CD14-positive monocyte (primary cell): ENCODE measurements around the gene RUFY1. TPM values are rescaled to one million over a fixed set of nuclear protein-coding genes. Genes with fewer than 3 reads are reported as not detected.

ENCODE experiments used
- DNase-seq, 3 donors: peaks; one replicate each; pipeline ENCODE4 v3.0.0-alpha.2; 2011 to 2022
- H2AFZ ChIP-seq: 2 replicates; pipeline ENCODE4 v1.6.0; 2012; ENCODE audit warnings: mild to moderate bottlenecking, low read depth, low read length, inconsistent platforms; ENCODE audit not compliant: insufficient read depth, poor library complexity, severe bottlenecking
- H3K27ac ChIP-seq, 2 donors: 1 replicate in 1 of 2; 2 replicates in 1 of 2; pipeline ENCODE4 v1.5.1; 2012 to 2013; ENCODE audit warnings: low read length in 2 of 2, control low read depth in 1 of 2, inconsistent platforms in 1 of 2, low read depth in 1 of 2, mild to moderate bottlenecking in 1 of 2
- H3K27me3 ChIP-seq, 2 donors: one replicate each; pipeline versions ENCODE4 v1.6.0 to v1.6.1; 2011 to 2013; ENCODE audit warnings: low read length in 2 of 2; ENCODE audit not compliant: control insufficient read depth in 2 of 2, insufficient read depth in 2 of 2
- H3K36me3 ChIP-seq, 2 donors: replicated peaks in 1 of 2; 1 replicate in 1 of 2; 2 replicates in 1 of 2; pipeline versions ENCODE4 v1.5.1 to v1.6.1; 2012 to 2013; ENCODE audit warnings: low read length in 2 of 2, control low read depth in 1 of 2, inconsistent platforms in 1 of 2, mild to moderate bottlenecking in 1 of 2; ENCODE audit not compliant: insufficient read depth in 2 of 2, control insufficient read depth in 1 of 2
- H3K4me1 ChIP-seq, 2 donors: 1 replicate in 1 of 2; 2 replicates in 1 of 2; pipeline versions ENCODE4 v1.5.1 to v1.6.1; 2012 to 2013; ENCODE audit warnings: low read length in 2 of 2, control low read depth in 1 of 2, inconsistent platforms in 1 of 2, mild to moderate bottlenecking in 1 of 2, moderate library complexity in 1 of 2; ENCODE audit not compliant: insufficient read depth in 2 of 2, control insufficient read depth in 1 of 2
- H3K4me2 ChIP-seq: replicated peaks from 2 replicates; pipeline ENCODE3; 2012; ENCODE audit warnings: low read length, moderate library complexity, mild to moderate bottlenecking; ENCODE audit not compliant: poor library complexity, severe bottlenecking; ENCODE audit errors: extremely low read depth
- H3K4me3 ChIP-seq, 3 experiments: fragments of 200-600 bp in 1 of 3; sonication (generic) in 1 of 3; replicated peaks in 1 of 3; 1 replicate in 2 of 3; 2 replicates in 1 of 3; pipeline ENCODE4 v1.5.1; 2011 to 2013; ENCODE audit warnings: low read length in 3 of 3, mild to moderate bottlenecking in 3 of 3, control low read depth in 2 of 3, low read depth in 2 of 3, inconsistent platforms in 1 of 3, moderate library complexity in 1 of 3
- H3K79me2 ChIP-seq: 2 replicates; pipeline ENCODE4 v1.6.0; 2012; ENCODE audit warnings: mild to moderate bottlenecking, control low read depth, inconsistent platforms, low read length, moderate library complexity; ENCODE audit not compliant: insufficient read depth
- H3K9ac ChIP-seq: 2 replicates; pipeline ENCODE4 v1.6.0; 2017; ENCODE audit warnings: low read length, mild to moderate bottlenecking; ENCODE audit not compliant: insufficient read depth, poor library complexity, severe bottlenecking
- H3K9me3 ChIP-seq, 2 donors: replicated peaks in 1 of 2; 1 replicate in 1 of 2; 2 replicates in 1 of 2; pipeline versions ENCODE4 v1.5.1 to v1.6.1; 2012 to 2013; ENCODE audit warnings: low read length in 2 of 2, control low read depth in 1 of 2; ENCODE audit not compliant: control insufficient read depth in 1 of 2, insufficient read depth in 1 of 2
- H4K20me1 ChIP-seq: 2 replicates; pipeline ENCODE4 v1.6.0; 2012; ENCODE audit warnings: mild to moderate bottlenecking, low read length, control low read depth, moderate library complexity; ENCODE audit not compliant: insufficient read depth
- H3K27ac Mint-ChIP-seq, 7 donors: one replicate each; pipeline ENCODE4 v1.8.0; 2020; ENCODE audit warnings: mild to moderate bottlenecking in 7 of 7, mixed read lengths in 7 of 7, moderate library complexity in 6 of 7, inconsistent platforms in 2 of 7
- H3K27me3 Mint-ChIP-seq, 3 donors: one replicate each; pipeline ENCODE4 v1.8.0; 2021 to 2022; ENCODE audit warnings: low read depth in 3 of 3, mild to moderate bottlenecking in 3 of 3, mixed read lengths in 3 of 3, moderate library complexity in 3 of 3, inconsistent platforms in 1 of 3
- H3K36me3 Mint-ChIP-seq, 2 donors: one replicate each; pipeline ENCODE4 v1.8.0; 2020; ENCODE audit warnings: mixed read lengths in 2 of 2, inconsistent platforms in 1 of 2, mild to moderate bottlenecking in 1 of 2
- H3K4me1 Mint-ChIP-seq: one replicate; pipeline ENCODE4 v1.8.0; 2020; ENCODE audit warnings: mild to moderate bottlenecking, mixed read lengths
- H3K4me3 Mint-ChIP-seq, 2 donors: one replicate each; pipeline ENCODE4 v1.8.0; 2020; ENCODE audit warnings: mild to moderate bottlenecking in 2 of 2, mixed read lengths in 2 of 2, moderate library complexity in 1 of 2
- H3K9me3 Mint-ChIP-seq, 7 donors: one replicate each; pipeline ENCODE4 v1.8.0; 2020 to 2022; ENCODE audit warnings: mixed read lengths in 7 of 7, mild to moderate bottlenecking in 6 of 7, moderate library complexity in 6 of 7, inconsistent platforms in 2 of 7
- WGBS: methylation state at CpG from one replicate; pipeline ENCODE4 v1.1.5; 2013; ENCODE audit warnings: missing lambda C conversion rate; ENCODE audit not compliant: insufficient coverage; 5-methylcytosine and 5-hydroxymethylcytosine counted together
- intact Hi-C, 2 donors: fragments of 100-400 bp; cut with micrococcal nuclease; formaldehyde crosslinking; loops; one replicate each; pipeline versions ENCODE4 v1.15.0 to v1.15.1; 2023
- polyA plus RNA-seq, 3 donors: library from polyadenylated mRNA; depleted of rRNA in 1 of 3; unstranded in 2 of 3; stranded (reverse) in 1 of 3; fragments of 300-500 nt in 2 of 3; fragments of >200 nt in 1 of 3; fragmentation: Illumina TruSeq in 2 of 3; gene quantifications; 1 replicate in 2 of 3; 2 replicates in 1 of 3; pipeline ENCODE4 v1.2.3, GENCODE V29; 2012 to 2021
- TF ChIP-seq, protein P1 (sequence below): fragments of 200-600 bp; IDR thresholded peaks from one replicate; pipeline ENCODE4 v1.8.0; 2022; ENCODE audit warnings: antibody characterized with exemption, mild to moderate bottlenecking

RUFY1 gene
- polyA plus RNA-seq, 3 donors, result 26.9 to 29.3 (median 28.8) TPM

DNA sequence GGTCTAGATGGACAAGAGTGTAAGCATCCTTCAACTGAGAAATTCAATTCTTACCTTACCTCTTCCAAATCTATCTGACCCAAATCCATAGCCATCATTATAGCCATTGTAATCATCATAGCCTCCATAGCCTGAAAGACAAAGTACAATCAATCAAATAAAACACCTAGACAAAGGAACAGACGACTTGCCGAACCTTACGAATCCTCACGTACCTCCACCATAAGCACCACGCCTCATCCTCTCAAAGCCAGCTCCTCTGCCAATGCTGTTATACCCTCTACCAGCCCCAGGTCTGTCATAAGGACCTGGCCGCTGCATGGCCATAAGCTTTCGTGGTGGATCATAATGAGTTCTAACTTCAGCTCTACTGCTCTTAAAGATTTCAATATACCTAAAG is 67.6 kb downstream of the RUFY1 start:
- DNase-seq, result no peak
- no peak overlapping the region for H3K4me2 ChIP-seq
- H3K36me3 ChIP-seq, result peaks cover 90 to 92% of the 10 kb centered on the region in 2 donors
- TF ChIP-seq, protein P1, sequence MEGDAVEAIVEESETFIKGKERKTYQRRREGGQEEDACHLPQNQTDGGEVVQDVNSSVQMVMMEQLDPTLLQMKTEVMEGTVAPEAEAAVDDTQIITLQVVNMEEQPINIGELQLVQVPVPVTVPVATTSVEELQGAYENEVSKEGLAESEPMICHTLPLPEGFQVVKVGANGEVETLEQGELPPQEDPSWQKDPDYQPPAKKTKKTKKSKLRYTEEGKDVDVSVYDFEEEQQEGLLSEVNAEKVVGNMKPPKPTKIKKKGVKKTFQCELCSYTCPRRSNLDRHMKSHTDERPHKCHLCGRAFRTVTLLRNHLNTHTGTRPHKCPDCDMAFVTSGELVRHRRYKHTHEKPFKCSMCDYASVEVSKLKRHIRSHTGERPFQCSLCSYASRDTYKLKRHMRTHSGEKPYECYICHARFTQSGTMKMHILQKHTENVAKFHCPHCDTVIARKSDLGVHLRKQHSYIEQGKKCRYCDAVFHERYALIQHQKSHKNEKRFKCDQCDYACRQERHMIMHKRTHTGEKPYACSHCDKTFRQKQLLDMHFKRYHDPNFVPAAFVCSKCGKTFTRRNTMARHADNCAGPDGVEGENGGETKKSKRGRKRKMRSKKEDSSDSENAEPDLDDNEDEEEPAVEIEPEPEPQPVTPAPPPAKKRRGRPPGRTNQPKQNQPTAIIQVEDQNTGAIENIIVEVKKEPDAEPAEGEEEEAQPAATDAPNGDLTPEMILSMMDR, result no peak
- Mint-ChIP-seq H3K9me3 (no peaks in the 10 kb centered on the region), H3K4me3 (no peak overlapping the region), H3K27me3 (no peaks in the 10 kb centered on the region), H3K27ac (peak overlapping the region in 5 of 7 donors; percentile 4 to 60 (median 20)), H3K4me1 (peaks cover 31% of the 10 kb centered on the region), H3K36me3 (peaks cover 82 to 90% of the 10 kb centered on the region in 2 donors)
- H3K27me3 ChIP-seq, result no peaks in the 10 kb centered on the region
- intact Hi-C loops, result no loop called here
- 78% methylated on average over 5 of the region's 7 CpGs for WGBS
- no peak overlapping the region for H3K9ac ChIP-seq
- peaks cover 98% of the 10 kb centered on the region for H3K79me2 ChIP-seq
- no peak overlapping the region for H2AFZ ChIP-seq
- peaks cover 26 to 38% of the 10 kb centered on the region in 2 donors for H3K4me1 ChIP-seq
- H3K9me3 ChIP-seq, result no peaks in the 10 kb centered on the region
- H3K4me3 ChIP-seq, result no peak overlapping the region
- H3K27ac ChIP-seq, result no peak overlapping the region
- peaks cover 98% of the 10 kb centered on the region for H4K20me1 ChIP-seq

DNA sequence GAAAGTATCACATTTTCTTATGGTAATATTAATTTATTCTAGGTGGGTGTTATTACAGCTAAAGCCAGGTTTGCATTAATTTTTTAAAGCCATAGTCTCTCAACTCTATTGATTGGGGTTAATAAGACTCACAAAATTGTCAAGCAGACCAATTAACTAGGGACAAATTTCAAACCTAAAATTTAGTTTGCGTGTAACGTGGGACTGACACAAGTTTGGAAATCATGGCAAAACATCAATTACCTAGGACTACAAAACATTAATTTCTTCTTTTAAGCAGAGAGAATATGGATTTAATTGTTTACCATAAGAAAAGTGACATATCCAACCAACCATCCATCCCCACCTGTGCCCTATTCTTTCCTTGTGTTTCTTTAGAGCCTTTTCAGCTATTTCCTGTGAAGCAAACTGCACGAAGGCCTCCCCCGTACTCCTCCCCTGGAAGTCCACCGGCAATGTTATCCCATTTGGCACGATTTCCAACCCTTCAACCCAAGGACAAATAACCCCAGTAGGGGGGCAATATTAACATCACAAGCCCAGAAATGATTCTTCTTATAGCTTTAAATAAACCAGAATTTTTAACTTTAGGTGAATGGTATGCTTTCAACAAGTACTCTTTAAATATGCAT is 68.7 kb downstream of the RUFY1 start:
- peaks cover 91% of the 10 kb centered on the region for H4K20me1 ChIP-seq
- no peaks in the 10 kb centered on the region for H3K9me3 ChIP-seq
- no peaks in the 10 kb centered on the region for H3K27me3 Mint-ChIP-seq
- no peaks in the 10 kb centered on the region for H3K9me3 Mint-ChIP-seq
- H3K4me3 ChIP-seq, result peak overlapping the region in 1 of 3 experiments; percentile 99
- peaks cover 26 to 41% of the 10 kb centered on the region in 2 donors for H3K4me1 ChIP-seq
- no peak for DNase-seq
- H3K36me3 ChIP-seq, result peaks cover 78 to 81% of the 10 kb centered on the region in 2 donors
- H3K36me3 Mint-ChIP-seq, result peaks cover 71 to 78% of the 10 kb centered on the region in 2 donors
- WGBS, result 21% methylated on average over 3 of the region's 6 CpGs
- no peak overlapping the region for H2AFZ ChIP-seq
- TF ChIP-seq, protein P1, result no peak
- H3K9ac ChIP-seq, result no peak overlapping the region
- peaks cover 31% of the 10 kb centered on the region for H3K4me1 Mint-ChIP-seq
- peak overlapping the region; percentile 84 for H3K4me2 ChIP-seq
- peak overlapping the region in 1 of 2 donors; percentile 2 for H3K27ac ChIP-seq
- intact Hi-C loops, result no loop called here
- peak overlapping the region in 1 of 2 donors; percentile 41 for H3K4me3 Mint-ChIP-seq
- H3K79me2 ChIP-seq, result peaks cover 92% of the 10 kb centered on the region
- no peaks in the 10 kb centered on the region for H3K27me3 ChIP-seq
- H3K27ac Mint-ChIP-seq, result peak overlapping the region in 4 of 7 donors; percentile 26 to 83 (median 48)
